Amygdala (tissue), 56 donors: Measurements from ENCODE around the gene UBASH3A.
A peak's percentile ranks its signal among the peaks of the same experiment; 100 is the strongest.
"Not testable (repeated sequence)": the region's sequence is repeated elsewhere in the genome, so short reads cannot be mapped to it uniquely, and the experiment has no call there.

ENCODE experiments used
- DNase-seq, 56 donors: peaks; one replicate each; lab custom pipeline; 2025; lab: John Stamatoyannopoulos, UW

UBASH3A gene

DNA sequence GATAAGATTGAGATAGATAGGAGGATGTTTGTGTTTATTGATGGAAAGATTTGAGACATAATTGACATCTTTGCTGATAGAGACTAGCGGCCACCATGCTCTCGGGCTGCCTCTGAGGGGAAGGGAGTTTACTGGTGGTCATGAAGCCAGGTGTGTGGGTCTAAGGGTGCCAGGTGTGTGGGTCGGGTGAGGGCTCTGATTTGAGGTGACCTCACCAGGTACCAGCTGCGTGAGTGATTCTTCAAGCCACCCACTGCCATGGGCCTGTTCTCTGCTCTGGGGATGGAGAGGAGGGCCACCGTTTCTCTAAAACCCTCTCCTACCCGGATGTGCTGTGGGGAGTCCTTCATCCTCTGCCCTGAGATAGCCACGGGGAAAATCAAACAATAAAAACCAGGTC is 3.2 kb downstream of the UBASH3A start:
- DNase-seq: no peak

DNA sequence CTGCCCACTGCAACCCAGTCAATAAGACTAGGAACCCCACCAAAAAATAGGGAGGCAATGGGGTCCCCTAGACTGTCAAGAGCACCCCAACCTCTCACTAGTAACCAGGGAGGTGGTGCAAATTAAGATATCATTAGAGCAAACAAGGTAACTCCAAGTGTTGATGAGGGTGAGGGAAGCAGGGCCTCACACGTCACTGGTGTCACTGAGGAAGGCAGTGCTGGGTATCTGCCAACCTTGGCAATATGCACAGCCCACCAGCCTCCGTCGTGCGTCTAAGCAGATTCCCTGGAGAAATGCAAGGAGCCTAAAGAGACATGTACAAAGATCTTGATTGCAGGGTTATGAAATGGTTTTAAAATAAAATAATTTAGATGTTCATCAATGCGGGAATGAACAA is 3.8 kb downstream of the UBASH3A start:
- DNase-seq: no peak

DNA sequence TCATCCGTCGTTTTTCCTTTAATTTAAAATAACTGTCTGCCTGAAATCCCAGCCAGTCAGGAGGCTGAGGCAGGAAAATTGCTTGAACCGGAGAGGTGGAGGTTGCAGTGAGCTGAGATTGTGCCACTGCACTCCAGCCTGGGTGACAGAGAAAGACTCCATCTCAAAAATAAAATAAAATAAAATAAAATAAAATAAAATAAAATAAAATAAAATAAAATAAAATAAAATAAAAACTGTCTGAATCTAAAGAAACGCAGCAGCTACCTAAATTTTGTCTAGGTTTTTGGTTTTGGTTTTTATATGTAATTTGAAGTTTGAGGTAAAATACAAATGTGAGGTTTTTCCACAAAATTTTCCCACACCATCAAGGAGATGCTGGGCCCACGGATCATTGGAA is 5.0 kb downstream of the UBASH3A start:
- DNase-seq: not testable (repeated sequence)

DNA sequence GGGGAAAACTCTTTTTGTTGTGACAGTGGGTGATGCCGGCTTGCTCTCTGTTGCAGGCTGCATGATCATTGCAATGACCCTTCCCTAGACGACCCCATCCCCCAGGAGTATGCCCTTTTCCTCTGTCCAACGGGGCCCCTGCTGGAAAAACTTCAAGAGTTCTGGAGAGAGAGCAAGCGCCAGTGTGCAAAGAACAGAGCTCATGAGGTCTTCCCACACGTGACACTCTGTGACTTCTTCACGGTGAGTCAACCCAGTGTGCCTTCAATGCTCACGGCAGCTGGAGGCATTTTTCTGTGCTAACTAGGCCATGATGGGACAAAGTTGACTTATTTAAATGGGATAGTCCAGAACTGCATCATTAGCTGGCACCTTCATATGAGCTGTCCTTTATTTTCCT is 5.7 kb downstream of the UBASH3A start:
- no peak for DNase-seq

DNA sequence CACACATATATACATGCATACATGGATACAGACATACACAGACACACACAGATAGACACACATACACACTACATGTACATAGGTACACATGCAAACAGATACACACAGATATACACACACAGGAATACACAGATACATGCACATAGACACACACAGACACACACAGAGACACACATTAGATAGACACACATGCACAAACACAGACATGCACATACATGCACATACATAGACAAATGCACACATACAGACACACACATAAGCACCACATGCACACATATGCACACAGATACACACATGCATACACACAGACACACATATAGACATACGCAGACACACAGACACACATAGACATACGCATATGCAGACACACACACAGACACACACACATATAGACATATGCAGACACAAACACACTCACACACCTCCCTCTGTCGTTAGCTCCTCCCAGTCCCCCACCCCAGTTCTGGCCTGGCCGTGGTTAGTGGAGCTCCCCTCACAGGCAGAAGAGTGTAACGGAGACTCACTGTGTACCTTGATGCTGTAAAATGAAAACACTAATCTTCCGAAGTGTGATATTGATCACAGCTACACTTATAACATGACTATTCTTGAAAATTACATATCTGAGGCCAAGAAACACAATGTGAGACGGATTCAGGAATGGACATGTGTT is 7.6 kb downstream of the UBASH3A start:
- DNase-seq: no peak

DNA sequence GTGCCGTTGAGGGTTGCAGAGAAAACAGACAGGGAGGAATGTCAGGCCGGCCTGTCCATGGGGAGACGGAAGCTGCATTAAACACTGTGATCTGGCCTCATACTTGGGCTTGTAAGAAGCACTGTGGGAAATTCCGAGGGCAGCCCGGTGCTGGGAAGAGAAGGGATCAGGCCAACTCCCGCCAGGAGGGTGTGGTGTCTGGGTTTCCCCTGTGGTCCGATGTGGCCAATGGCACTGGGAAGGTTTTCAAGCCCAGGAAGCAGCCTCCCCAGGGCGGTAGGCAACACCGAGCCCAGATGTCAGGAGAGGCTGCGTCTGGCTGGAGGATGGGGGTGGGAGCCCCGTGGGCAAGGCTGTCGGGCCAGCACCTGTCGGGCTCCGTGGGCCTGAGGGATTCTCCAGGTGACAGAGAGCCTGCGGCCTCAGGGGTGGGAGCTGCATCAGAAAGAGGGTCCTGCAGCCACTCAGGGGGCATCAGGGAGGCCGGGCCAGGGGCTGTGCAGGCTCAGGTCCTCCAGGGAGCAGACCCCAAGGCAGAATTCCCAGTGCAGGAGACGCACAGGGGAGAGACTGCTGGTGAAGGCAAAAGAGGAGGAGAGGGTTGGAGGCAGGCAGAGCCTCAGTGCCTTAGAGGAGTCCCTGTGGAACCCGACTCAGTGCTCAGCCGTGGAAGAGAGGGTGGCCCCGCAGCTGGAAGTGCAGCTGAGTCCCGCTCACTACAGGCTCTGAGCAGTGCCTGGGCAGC is 8.4 kb downstream of the UBASH3A start:
- DNase-seq: no peak

DNA sequence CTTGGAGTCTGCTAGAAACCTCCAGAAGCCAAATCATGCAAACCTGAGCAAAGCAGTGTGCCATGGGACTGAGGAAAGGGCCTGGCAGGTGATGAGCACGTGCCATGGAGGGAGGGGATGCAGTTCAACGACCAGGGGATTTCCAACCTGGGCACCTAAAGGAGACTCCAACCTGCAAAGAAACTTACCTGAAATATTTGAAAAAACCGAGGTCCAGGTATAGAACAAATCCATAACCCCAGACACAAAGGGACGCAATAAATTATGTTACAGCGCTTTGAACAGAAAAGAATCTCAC is 8.9 kb downstream of the UBASH3A start:
- DNase-seq: no peak

DNA sequence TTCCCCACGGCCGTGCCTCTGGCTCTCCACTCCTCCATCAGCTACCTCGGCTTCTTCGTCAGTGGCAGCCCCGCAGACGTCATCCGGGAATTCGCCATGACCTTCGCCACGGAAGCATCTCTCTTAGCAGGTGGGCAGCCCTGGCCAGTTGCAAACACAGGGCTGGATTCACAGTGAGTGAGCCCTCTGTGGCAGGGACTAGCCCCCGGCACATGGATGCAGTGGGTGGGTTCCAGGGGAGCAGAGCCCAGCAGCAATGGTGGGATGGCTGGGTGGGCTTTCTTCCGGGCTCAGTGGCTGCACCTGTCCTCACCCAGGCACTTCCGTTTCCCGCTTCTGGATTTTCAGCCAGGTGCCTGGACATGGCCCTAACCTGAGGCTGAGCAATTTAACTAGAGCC is 9.4 kb downstream of the UBASH3A start:
- no peak for DNase-seq

DNA sequence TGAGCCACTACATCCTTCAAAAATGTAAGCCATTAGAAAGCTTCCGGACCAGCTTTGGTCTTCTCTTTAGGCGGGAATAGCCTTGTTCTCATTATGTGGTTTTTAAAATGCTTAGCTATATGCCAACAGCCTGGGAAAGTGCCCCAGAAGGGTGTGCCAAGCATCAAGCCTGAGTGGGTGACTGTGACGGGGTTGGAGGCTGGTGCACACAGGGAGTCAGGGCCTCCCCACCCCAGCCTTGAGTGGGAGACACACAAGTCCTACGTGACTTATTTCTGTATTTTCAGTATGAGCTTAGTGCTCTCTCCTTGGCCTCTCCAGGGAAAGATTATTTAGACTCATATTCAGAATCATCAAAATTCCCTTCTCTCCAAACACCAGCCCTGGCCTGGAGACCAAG is 9.8 kb downstream of the UBASH3A start:
- DNase-seq: no peak

DNA sequence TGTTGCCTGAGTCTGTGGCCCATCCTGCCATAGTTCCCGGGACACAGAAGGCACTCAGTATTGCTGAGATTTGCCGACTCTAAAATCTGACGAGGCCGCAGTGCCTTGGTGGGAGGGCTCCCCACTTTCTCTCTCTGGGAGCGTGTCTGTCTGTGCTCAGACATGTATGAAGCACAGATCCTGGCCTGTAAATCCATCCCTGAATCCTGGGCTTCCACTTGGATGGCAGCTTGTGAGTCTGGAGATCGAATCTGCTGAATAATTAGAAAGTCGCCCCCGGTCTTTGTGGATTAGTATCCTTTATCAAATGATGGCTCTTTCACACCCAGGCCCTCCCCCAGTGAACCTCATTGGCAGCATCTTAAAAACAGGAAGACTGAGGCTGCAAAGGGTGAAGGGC is 10.4 kb downstream of the UBASH3A start:
- no peak for DNase-seq

DNA sequence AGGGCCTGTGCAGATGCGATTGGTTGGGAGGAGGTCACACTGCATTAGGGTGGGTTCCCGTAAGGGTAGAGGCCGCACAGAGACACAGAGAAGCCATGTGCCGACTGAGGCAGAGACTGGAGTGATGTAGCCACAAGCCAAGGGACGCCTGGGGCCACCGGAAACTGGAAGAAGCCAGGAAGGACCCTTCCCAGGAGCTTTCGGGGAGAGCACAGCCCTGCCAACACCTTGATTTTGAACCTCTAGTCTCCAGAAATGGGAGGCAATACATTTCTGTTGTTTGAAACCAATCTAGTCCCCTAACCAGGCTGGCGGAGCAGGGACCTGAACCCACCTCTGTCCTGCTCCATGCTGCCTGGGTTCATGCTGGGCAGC is 10.8 kb downstream of the UBASH3A start:
- no peak for DNase-seq

DNA sequence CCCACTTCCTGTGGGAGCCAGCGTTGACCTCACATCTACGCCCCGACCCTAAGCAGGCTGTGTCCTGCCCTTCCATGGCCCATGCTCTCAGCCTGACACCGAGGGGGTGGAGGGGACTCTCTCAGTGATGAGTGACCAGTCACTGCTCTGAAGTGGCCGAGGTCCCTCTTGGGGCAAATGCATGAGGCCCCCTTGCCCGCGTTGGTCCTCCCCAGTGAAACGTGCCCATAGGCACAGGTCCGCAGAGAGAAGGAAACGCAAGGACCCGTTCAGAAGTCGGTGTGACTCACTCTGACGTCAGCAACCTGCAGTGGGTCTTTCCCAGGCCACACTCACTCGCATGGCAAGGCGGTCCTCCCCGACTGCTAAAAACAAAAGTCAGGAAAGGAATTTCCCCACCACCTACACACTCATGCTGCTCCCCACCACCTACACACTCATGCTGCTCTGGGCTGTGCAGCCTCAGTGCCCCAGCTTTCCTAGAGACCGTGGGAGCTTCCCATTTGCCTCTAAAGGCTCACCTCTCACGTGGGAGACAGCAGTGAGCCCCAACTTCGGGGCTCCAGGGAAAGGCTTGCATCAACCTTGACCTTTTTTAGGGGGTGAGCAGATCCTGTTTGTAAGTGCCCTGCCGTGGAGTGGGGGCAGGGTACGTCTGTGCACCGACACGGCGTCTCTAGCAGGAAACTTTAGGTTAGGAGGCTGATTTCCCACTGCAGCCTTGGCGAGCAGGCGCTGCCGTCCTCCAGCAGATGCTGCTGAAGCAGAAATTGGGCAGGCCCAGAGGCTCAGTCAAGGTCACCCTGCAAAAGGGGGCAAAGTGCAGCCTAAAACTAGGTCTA is 11.4 kb downstream of the UBASH3A start:
- peak in 4 of 56 donors; percentile 14 to 39 (median 22) for DNase-seq

DNA sequence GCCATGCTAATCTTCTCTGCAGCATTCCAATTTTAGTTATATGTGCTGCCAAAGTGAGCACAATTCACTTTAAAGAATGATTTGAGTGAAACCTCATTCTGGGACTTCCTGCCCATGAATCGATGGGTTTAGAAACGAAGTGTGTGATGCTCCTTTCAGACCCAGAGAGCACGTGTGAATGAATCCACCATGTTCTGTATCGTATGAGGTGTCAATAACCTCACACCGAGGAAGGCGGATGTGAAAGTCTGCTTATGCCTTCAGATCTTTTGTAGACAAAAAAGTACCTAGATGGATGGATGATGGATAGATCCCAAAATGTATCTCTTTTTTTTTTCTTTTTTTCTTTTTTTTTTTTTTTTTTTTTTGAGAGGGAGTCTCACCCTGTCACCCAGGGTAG is 13.8 kb downstream of the UBASH3A start:
- no peak for DNase-seq

DNA sequence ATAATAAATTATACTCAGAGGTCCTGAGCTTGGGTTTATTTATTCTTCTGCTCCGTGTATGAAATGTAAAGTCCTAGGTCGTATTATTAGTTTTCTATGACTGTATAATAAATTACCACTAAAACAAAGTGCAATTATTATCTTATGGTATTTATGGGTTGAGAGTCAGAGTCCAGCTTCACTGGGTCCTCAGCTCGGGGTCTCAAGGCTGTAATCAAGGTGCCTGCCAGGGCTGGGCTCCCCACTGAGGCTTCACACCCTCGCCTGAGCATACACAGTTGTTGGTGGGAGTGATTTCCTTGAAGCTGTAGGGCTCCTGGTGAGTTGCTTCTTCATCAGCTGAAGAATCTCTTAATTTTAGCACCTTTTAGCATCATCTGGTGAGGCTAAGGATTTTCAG is 15.2 kb downstream of the UBASH3A start:
- DNase-seq: no peak

DNA sequence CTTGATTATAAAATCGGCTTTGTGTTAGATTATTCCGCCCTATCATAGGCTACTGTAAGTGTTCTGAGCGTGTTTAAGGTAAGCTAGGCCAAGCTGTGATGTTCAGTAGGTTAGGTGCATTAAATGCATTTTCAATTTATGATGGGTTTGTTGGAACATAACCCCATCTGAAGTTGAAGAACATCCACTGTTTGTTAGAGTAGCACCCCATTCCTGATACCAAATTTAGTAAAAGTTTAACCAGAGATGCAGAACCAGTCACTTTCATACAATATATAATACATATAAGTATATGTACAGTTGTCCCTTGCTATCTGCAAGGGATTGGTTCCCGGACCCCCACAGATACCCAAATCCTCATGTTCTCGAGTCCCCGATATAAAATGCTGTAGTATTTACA is 16.1 kb downstream of the UBASH3A start:
- no peak for DNase-seq

DNA sequence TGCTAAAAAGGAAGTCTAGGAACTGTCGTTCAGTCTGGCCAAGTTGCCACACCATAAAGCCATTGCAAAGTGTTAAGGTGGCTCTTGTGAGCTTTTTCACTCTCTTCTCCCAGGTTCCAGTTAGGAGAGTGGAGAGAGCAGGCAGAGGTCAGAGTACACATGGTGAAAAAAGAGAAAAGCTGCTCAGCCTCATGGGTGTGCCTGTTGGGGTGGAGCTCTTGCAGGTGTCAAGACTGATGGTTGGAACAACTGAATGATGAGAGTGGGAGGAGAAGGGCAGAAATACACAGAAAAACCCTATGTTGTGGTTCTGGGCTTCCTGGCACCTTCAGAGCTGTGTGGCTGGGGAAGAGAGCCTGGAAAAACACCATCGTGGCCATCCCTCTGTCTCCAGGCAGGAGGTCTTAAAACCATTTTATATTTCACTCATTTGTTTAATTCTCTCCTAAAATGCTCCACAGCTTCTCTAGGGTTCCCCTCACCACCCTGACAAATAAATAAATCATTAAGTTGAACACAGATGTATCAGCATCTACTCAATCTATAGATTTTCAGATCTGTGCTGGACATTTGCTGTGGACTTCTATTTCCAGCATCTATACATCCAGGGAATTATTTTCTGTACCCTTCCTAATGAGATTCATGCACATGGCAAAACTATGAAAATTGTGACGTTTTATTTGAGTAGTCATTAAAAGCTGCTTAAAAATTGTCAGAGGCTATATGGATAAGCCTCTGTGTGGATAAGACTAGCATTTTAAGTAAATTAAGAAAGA is 17.5 kb downstream of the UBASH3A start:
- no peak for DNase-seq

DNA sequence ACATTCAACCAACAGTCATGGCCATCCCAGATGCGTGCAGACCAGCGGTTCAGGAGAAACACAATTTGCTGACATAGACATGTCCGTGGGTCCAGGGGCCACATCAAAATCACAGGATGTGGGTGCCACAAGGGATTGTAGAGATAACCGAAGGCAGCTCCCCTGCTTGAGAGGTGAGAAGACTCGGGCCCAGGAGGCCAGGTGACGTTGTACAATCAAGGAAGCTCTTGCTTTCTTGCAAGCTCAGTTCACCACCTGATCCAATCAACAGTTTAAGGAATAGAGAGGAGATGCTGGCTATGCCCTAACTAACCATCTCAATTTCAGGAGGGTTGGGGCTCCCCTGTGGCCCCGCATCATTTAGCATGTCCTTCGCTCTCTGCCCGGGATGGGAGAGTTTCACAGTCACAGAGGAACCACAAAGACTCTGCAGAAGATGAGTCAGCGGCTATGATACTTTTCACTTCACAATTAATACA is 19.5 kb downstream of the UBASH3A start:
- no peak for DNase-seq

DNA sequence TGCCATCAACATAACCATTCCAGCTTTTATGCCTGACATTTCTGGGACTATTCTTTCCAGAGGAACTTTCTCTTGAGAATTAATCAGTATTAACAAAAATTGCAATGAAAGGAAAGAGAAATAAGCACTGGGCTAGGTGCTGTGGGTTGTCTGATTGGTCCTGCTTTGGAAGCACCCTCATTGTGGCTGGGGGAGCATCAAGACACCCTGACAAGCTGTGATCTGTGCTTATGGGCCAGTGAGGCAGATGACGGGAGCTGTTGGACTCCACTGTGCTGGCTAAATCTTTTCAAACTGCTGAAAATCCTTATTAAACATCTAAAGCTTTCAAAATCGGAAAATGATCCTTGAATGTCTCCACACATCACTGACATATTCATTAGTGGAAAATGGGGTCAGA is 20.0 kb downstream of the UBASH3A start:
- DNase-seq: no peak

DNA sequence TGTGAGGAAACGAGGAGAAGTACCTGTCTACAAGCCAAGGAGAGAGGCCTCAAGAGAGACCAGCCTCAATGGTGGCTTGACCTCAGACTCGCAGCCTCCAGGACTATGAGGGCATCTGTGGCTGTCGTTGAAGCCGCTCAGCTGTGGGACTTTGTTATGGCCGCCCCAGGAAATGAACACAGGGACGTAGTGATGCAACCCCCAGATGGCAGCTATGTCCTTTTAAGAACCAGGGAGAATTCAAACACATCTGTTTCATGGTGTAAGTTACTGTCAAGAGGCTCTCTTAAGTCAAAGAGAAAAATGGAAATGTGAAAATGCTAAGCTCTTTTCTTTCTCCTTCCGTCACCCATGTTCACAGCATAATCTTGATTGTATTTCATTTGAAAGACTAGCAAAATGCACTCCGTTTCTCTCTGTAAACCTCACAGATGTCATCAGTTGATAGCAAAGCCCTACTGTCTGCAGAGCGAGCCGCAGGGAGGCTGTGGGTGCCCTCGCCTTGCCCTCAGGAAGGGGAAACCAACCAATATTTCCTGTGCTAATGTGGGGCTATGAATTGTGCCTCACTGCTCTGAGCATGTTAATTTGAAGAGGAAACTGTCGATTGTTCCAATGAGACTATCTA is 21.3 kb downstream of the UBASH3A start:
- no peak for DNase-seq

DNA sequence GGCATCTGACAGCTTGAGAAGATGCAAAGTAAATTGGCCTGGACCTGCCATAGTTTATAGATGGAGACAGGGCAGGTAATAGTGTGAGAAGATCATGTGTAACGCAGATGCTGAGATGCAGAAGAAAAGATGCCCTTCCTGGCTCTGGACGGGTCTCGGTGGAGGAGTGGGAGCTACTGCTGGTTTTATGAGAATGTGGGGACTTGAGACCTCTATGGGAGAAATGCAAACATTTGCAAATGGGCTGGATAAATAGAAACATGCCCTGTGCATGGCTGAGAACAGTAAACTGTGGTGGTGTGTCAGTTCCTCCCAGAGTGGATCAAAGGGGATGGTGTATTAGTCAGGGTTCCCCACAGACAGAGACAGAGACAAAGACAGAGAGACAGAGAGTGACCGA is 21.9 kb downstream of the UBASH3A start:
- DNase-seq: no peak
